Loucy (cell line): ENCODE measurements around the gene SCN8A.

Experiments used
- EZH2phosphoT487 ChIP-seq: fragments of 200-600 bp; IDR thresholded peaks from 2 replicates; pipeline ENCODE4 v1.6.1; 2018; ENCODE audit warnings: antibody characterized with exemption, mild to moderate bottlenecking, moderate library complexity, borderline replicate concordance
- TF ChIP-seq, protein P1 (sequence below): fragments of 200-600 bp; sonication (generic); conservative IDR thresholded peaks from 2 replicates; pipeline ENCODE4 v1.5.1; 2014; ENCODE audit warnings: mild to moderate bottlenecking, antibody characterized with exemption, low read length

DNA sequence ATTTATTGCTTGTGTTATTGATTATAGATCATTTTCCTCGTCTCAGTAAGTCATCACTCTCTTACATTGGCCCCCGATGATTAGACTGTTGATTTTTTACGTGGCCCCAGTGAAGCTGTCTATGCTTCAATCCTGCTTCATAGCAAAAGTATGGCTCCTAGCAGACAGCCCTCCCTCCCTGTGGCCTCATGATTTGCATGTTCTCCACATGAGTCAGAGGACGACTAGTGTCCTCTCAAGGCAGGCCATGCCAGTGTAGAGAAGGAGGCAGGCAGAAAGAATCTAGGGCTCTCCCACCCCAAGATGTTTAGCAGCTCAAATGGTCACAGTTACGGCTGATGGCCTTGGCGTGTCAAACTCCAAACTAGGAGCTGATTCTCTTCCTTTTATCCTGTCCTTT is 197.8 kb downstream of the SCN8A start:
- TF ChIP-seq, protein P1, sequence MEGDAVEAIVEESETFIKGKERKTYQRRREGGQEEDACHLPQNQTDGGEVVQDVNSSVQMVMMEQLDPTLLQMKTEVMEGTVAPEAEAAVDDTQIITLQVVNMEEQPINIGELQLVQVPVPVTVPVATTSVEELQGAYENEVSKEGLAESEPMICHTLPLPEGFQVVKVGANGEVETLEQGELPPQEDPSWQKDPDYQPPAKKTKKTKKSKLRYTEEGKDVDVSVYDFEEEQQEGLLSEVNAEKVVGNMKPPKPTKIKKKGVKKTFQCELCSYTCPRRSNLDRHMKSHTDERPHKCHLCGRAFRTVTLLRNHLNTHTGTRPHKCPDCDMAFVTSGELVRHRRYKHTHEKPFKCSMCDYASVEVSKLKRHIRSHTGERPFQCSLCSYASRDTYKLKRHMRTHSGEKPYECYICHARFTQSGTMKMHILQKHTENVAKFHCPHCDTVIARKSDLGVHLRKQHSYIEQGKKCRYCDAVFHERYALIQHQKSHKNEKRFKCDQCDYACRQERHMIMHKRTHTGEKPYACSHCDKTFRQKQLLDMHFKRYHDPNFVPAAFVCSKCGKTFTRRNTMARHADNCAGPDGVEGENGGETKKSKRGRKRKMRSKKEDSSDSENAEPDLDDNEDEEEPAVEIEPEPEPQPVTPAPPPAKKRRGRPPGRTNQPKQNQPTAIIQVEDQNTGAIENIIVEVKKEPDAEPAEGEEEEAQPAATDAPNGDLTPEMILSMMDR: no peak
- no peak for TF ChIP-seq EZH2phosphoT487
